Esophagus muscularis mucosa (tissue), 4 donors: ENCODE measurements around the gene KRT73. TPM values are rescaled to one million over a fixed set of nuclear protein-coding genes. Genes with fewer than 3 reads are reported as not detected.

Experiments used
- DNase-seq: peaks from one replicate; pipeline ENCODE4 v3.0.0-alpha.2; 2017; ENCODE audit errors: extremely low spot score
- H3K27ac ChIP-seq, 4 donors: fragments of 200-600 bp; sonication (generic); replicated peaks in 1 of 4; 1 replicate in 3 of 4; 2 replicates in 1 of 4; pipeline ENCODE4 v1.5.1; 2016 to 2019; ENCODE audit warnings: mild to moderate bottlenecking in 1 of 4
- H3K27me3 ChIP-seq, 4 donors: fragments of 200-600 bp; sonication (generic); one replicate each; pipeline versions ENCODE4 v1.5.1 to v1.6.0; 2016 to 2019
- H3K36me3 ChIP-seq, 4 donors: fragments of 200-600 bp; sonication (generic); one replicate each; pipeline ENCODE4 v1.5.1; 2016 to 2019
- H3K4me1 ChIP-seq, 4 donors: fragments of 200-600 bp; sonication (generic); one replicate each; pipeline ENCODE4 v1.5.1; 2016 to 2019
- H3K4me3 ChIP-seq, 4 donors: fragments of 200-600 bp; sonication (generic); 1 replicate in 2 of 4; 2 replicates in 2 of 4; pipeline ENCODE4 v1.5.1; 2016 to 2019; ENCODE audit warnings: mild to moderate bottlenecking in 4 of 4, moderate library complexity in 1 of 4
- H3K9me3 ChIP-seq, 4 donors: fragments of 200-600 bp; sonication (generic); 1 replicate in 3 of 4; 2 replicates in 1 of 4; pipeline ENCODE4 v1.5.1; 2016 to 2019
- EP300 ChIP-seq: sonication (generic); formaldehyde crosslinking; IDR thresholded peaks from one replicate; pipeline ENCODE4 v1.6.1; 2017; ENCODE audit warnings: antibody characterized with exemption
- POLR2A ChIP-seq: fragments of 450-650 bp; IDR thresholded peaks from one replicate; pipeline ENCODE4 v1.6.1; 2017; ENCODE audit warnings: antibody characterized with exemption, moderate library complexity, mild to moderate bottlenecking, low read depth
- POLR2AphosphoS5 ChIP-seq, 2 donors: sonication (generic); formaldehyde crosslinking; IDR thresholded peaks; one replicate each; pipeline ENCODE4 v1.6.1; 2017; ENCODE audit warnings: antibody characterized with exemption in 2 of 2
- WGBS: methylation state at CpG from one replicate; pipeline ENCODE4 v1.1.5; 2018; 5-methylcytosine and 5-hydroxymethylcytosine counted together
- intact Hi-C: fragments of 100-400 bp; cut with DNase I; formaldehyde crosslinking; loops from one replicate; pipeline ENCODE4 v1.15.1; 2023
- total RNA-seq, 4 donors: library from RNA; depleted of rRNA; stranded (reverse); fragments of >200 nt; gene quantifications; one replicate each; pipeline versions ENCODE4 v1.1.0 to v1.2.1, GENCODE V29; 2016
- TF ChIP-seq, protein P1 (sequence below), 3 experiments: fragments of 200-600 bp in 2 of 3; fragments of 450-650 bp in 1 of 3; sonication (generic) in 2 of 3; IDR thresholded peaks; one replicate each; pipeline ENCODE4 v1.5.1; 2017 to 2019; ENCODE audit warnings: antibody characterized with exemption in 3 of 3, mild to moderate bottlenecking in 2 of 3, moderate library complexity in 1 of 3

The KRT73 gene
- total RNA-seq, 4 donors from 2014 or later, result not detected

GRCh38 chr12:52608161-52608560, 10.2 kb downstream of the KRT73 start:
- Histone ChIP-seq H3K9me3 (no peaks in the 10 kb centered on the region), H3K27me3 (peaks cover 0 to 44% (median 0%) of the 10 kb centered on the region in 4 donors), H3K4me3 (no peak overlapping the region), H3K36me3 (no peaks in the 10 kb centered on the region), H3K27ac (no peak overlapping the region), H3K4me1 (no peaks in the 10 kb centered on the region)
- intact Hi-C loops, result no loop called here
- 81% methylated on average over 4 of the region's 6 CpGs for WGBS
- no peak for DNase-seq
- TF ChIP-seq POLR2AphosphoS5 (IDR thresholded peaks at IDR 0.05) (no peak), EP300 (no peak), POLR2A (no peak)
- TF ChIP-seq, protein P1, sequence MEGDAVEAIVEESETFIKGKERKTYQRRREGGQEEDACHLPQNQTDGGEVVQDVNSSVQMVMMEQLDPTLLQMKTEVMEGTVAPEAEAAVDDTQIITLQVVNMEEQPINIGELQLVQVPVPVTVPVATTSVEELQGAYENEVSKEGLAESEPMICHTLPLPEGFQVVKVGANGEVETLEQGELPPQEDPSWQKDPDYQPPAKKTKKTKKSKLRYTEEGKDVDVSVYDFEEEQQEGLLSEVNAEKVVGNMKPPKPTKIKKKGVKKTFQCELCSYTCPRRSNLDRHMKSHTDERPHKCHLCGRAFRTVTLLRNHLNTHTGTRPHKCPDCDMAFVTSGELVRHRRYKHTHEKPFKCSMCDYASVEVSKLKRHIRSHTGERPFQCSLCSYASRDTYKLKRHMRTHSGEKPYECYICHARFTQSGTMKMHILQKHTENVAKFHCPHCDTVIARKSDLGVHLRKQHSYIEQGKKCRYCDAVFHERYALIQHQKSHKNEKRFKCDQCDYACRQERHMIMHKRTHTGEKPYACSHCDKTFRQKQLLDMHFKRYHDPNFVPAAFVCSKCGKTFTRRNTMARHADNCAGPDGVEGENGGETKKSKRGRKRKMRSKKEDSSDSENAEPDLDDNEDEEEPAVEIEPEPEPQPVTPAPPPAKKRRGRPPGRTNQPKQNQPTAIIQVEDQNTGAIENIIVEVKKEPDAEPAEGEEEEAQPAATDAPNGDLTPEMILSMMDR (IDR thresholded peaks at IDR 0.05), result no peak

DNA sequence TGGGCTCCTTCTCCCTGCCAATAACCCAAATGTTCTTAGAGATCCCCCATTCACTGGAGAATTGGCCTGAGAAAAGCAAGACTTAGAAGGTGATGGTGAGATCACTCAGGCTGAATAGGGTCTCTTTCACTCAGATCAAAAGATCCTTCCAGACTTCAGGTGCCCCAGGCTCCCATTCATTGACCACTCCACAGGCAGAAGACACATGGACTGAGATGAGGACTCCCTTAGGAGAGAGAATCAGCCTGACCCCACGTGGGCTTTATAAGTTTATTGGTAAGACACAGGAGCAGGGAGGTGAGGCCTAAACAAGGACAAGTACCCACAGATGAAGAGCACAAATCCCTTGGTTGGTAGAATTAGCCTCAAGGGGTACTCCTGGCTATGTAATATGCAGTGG, 11.0 kb downstream of the KRT73 start:
- H3K9me3 ChIP-seq, result no peaks in the 10 kb centered on the region
- intact Hi-C loops, result no loop called here

DNA sequence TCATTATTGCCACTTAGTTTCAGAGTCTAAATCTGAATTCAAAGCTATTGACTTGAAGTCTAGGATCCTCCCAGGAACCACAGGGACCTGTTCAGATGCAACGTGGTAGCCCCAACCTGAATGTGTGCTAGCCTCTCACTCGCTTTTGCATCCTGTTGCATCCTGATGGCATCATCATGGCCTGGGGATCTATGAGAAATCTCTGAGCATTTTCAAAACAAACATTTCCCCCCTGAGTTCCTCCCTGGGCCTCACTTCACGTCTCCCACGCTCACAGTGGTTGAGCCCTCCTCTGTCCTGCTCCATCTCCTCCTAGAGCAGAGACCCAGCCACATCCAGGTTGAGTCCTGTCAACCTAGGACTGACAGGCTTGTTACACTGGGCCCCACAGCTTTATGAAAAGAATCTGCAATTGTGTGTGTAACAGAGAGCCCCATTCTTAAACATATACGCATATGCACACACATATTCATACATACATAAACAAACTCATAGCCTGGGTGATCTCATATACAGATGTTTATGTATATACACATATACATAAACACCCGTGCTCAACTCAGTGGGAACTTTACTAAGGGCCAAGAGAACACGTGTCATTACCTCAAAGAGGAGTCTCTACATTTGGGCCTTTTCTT, 11.7 kb downstream of the KRT73 start:
- intact Hi-C loops, result no loop called here
- peak; percentile 19 for DNase-seq
- TF ChIP-seq POLR2AphosphoS5 (IDR thresholded peaks at IDR 0.05) (no peak), EP300 (no peak)
- TF ChIP-seq, protein P1 (IDR thresholded peaks at IDR 0.05), result no peak
- Histone ChIP-seq H3K27me3 (peaks cover 0 to 53% (median 2%) of the 10 kb centered on the region in 4 donors), H3K4me1 (no peaks in the 10 kb centered on the region), H3K27ac (no peak overlapping the region), H3K4me3 (no peak overlapping the region), H3K9me3 (no peaks in the 10 kb centered on the region), H3K36me3 (no peaks in the 10 kb centered on the region)
- WGBS, result 76% methylated on average over 7 of the region's 7 CpGs

More for the DNA sequence above, 11.0 kb downstream of the KRT73 start:
- Histone ChIP-seq H3K27ac (no peak overlapping the region), H3K36me3 (no peaks in the 10 kb centered on the region), H3K4me1 (no peaks in the 10 kb centered on the region), H3K27me3 (peaks cover 0 to 52% (median 0%) of the 10 kb centered on the region in 4 donors), H3K4me3 (no peak overlapping the region)
- 56% methylated on average over 1 of the region's 1 CpG for WGBS
- no peak for DNase-seq
- TF ChIP-seq EP300, result no peak

DNA sequence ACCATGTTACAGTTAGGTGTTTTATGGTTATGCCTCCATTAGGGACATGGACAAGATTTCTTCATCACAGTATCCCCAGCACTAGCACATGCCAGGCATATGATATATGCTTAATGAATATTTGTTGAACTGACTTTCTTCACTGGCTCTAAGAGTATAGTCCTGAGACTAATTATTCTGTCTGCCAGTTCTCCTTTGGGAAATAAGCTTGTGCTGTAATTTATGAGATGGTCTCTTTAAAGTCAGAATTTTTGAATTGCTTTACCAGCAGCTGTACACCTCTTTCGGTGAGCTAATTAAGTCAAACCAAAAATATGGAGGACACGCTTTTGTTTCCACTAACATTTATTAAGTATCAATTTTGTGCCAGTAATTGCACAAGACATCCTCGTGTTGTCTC, 12.3 kb downstream of the KRT73 start:
- 70% methylated on average over 3 of the region's 3 CpGs for WGBS
- Histone ChIP-seq H3K4me1 (no peaks in the 10 kb centered on the region), H3K9me3 (no peaks in the 10 kb centered on the region), H3K27me3 (peaks cover 0 to 53% (median 7%) of the 10 kb centered on the region in 4 donors), H3K4me3 (no peak overlapping the region), H3K36me3 (no peaks in the 10 kb centered on the region), H3K27ac (no peak overlapping the region)
- intact Hi-C loops, result no loop called here
- no peak for DNase-seq
- TF ChIP-seq, protein P1 (IDR thresholded peaks at IDR 0.05), result no peak
- TF ChIP-seq POLR2AphosphoS5 (IDR thresholded peaks at IDR 0.05) (no peak), EP300 (no peak), POLR2A (no peak)

DNA sequence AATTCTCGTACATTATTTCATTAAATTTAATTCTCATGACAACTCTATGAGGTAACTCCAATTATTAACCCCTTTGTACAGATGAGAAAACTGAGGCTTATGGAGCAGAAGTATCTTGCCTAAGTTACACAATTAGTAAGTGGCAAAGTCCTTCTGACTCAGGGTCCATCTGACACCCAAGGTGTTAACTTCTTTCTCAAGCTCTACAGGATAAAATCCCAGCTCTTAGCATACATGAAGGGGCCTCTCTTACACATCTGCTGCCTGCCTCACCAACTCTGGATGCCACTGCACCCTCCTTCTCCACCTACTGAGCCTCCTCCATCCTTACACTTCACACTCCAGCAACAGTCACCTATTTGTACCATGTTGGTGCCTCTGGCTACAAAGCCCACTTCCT, 12.8 kb downstream of the KRT73 start:
- intact Hi-C loops, result no loop called here
- 80% methylated on average over 1 of the region's 1 CpG for WGBS
- Histone ChIP-seq H3K27ac (no peak overlapping the region), H3K4me3 (no peak overlapping the region), H3K9me3 (no peaks in the 10 kb centered on the region), H3K36me3 (no peaks in the 10 kb centered on the region), H3K4me1 (no peaks in the 10 kb centered on the region), H3K27me3 (peaks cover 0 to 53% (median 9%) of the 10 kb centered on the region in 4 donors)
- peak; percentile 21 for DNase-seq
- TF ChIP-seq, protein P1 (IDR thresholded peaks at IDR 0.05), result no peak
- TF ChIP-seq POLR2AphosphoS5 (IDR thresholded peaks at IDR 0.05) (no peak), EP300 (no peak), POLR2A (no peak)
